ENCODE measurements around the gene TMX4. TPM values are rescaled to one million over a fixed set of nuclear protein-coding genes. Genes with fewer than 3 reads are reported as not detected.
A peak's percentile ranks its signal among the peaks of the same experiment; 100 is the strongest.

Gene TMX4
- total and polyA plus RNA-seq, 2 experiments from 2014 or later = 27.7 to 32.9 TPM

DNA sequence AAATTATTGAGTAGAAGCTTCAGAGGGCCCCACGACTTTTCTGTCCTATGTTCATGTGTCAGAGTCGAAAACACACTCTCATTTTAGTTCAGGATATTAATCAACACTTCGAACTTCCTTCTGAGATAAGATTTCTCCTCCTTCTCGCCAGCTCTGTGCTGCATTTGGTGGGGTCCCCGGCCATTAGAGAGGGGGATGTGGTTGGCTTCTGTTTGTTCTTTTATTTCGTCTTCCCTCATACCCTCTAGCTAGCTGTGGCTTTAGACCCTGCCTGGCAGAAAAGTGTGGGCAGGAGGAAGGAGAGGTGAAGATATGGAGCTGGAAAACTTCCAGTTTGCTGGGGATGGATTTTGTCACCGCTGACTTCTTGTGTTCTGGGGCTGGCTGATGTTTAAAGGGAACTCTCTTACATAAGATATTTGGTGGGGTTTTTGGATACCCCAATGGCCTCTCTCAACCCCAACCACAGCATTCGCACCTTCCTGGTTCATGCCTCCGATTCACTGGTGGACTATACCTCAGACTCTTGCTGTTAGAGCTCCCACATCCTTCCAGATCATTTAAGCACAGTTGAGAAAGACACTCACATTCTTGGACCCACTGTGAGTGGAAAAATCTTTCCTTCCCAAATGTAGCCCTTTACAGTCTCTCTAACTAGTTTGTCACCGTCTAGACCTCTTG, 30.7 kb upstream of the TMX4 start:
- H3K27ac ChIP-seq = no peak overlapping the region
- H3K4me1 ChIP-seq (ENCODE audit: insufficient read depth) = 0 out of 2 replicates have a peak, but pooled peaks cover 4% of the 10 kb centered on the region
- no peaks in the 10 kb centered on the region for H3K9me3 ChIP-seq (ENCODE audit: low read depth)
- WGBS, 2 experiments (ENCODE audit: low coverage in 1 of 2, low lambda C conversion rate in 2 of 2, missing lambda C conversion rate in 2 of 2) = 81 to 84% methylated on average over 10 of the region's 10 CpGs
- no peak overlapping the region for H3K4me2 ChIP-seq (ENCODE audit: unreplicated experiment)
- H3K27me3 ChIP-seq (replicated peaks; ENCODE audit: insufficient read depth) = no peaks in the 10 kb centered on the region
- no peaks in the 10 kb centered on the region for H3K36me3 ChIP-seq (ENCODE audit: low read depth)
- no peak overlapping the region for H3K9ac ChIP-seq
- TF ChIP-seq EZH2 (IDR thresholded peaks at IDR 0.05; ENCODE audit: insufficient read depth, poor library complexity, severe bottlenecking) (no peak), EZH2phosphoT487 (IDR thresholded peaks at IDR 0.05; ENCODE audit: insufficient read depth, low read depth) (no peak)
- no peak overlapping the region for H3K4me3 ChIP-seq
- H4K20me1 ChIP-seq (ENCODE audit: insufficient read depth) = no peaks in the 10 kb centered on the region
- H2AFZ ChIP-seq = no peak overlapping the region
- H3F3A ChIP-seq (ENCODE audit: insufficient read depth) = no peaks in the 10 kb centered on the region
- no peaks in the 10 kb centered on the region for H3K9me2 ChIP-seq (ENCODE audit: insufficient read depth)
- in situ Hi-C loops (cut with MboI) = no loop called here
- DNase-seq = no peak
- H3K79me2 ChIP-seq (ENCODE audit: insufficient read depth) = no peaks in the 10 kb centered on the region

DNA sequence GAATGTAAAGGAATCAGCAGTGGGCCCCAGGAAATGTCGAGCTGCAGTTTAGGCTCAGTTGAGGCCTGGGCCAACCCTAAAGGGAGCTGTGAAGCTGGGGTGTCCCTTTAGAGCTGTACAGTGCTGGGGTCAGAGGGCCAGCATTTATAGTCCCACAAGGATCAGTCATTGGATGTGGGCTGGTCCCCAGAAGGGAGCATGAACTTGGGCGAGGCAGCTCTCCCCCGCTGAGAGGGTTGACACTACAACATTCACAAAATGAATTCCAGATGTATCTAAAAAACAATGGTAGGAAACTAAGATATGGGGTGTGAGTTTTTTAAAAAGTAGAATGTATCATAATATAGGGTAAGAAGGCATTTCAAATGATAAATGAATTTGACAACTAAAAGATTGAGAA, 29.7 kb upstream of the TMX4 start:
- Histone ChIP-seq H3K9ac (no peak overlapping the region), H3K9me3 (ENCODE audit: low read depth) (no peaks in the 10 kb centered on the region), H3K4me1 (ENCODE audit: insufficient read depth) (0 out of 2 replicates have a peak, but pooled peaks cover 4% of the 10 kb centered on the region), H3K79me2 (ENCODE audit: insufficient read depth) (no peaks in the 10 kb centered on the region), H3K4me2 (ENCODE audit: unreplicated experiment) (no peak overlapping the region), H3K36me3 (ENCODE audit: low read depth) (no peaks in the 10 kb centered on the region), H3F3A (ENCODE audit: insufficient read depth) (no peaks in the 10 kb centered on the region), H2AFZ (no peak overlapping the region), H3K27ac (no peak overlapping the region), H3K27me3 (replicated peaks; ENCODE audit: insufficient read depth) (no peaks in the 10 kb centered on the region), H4K20me1 (ENCODE audit: insufficient read depth) (no peaks in the 10 kb centered on the region), H3K9me2 (ENCODE audit: insufficient read depth) (no peaks in the 10 kb centered on the region), H3K4me3 (no peak overlapping the region)
- WGBS, 2 experiments (ENCODE audit: low coverage in 1 of 2, low lambda C conversion rate in 2 of 2, missing lambda C conversion rate in 2 of 2) = 40 to 51% methylated on average over 3 of the region's 3 CpGs
- peak; percentile 22 for DNase-seq
- in situ Hi-C loops (cut with MboI) = loop anchor here (5.0 kb wide), 1 partner anchor 673 kb away; no protein-coding TSS in a partner anchor
- TF ChIP-seq EZH2 (IDR thresholded peaks at IDR 0.05; ENCODE audit: insufficient read depth, poor library complexity, severe bottlenecking) (no peak), EZH2phosphoT487 (IDR thresholded peaks at IDR 0.05; ENCODE audit: insufficient read depth, low read depth) (no peak)

DNA sequence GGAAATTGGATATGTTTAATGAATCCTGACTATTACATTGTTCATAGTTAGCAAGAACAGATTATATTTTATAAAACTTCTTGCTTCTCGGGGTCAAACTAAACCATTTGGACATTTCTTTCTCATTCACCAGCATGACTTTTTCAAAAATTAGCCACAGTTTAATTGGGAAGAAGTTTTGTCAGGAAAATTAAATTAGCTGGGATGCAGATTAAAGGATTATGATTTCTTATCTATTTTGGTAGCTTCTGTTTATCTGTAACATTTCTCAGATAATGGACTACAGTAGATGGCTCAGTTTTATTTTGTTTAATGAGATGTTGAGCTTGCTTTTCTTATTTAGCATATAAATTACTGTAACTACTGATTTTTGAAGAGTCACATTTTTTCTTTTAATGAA, 26.4 kb upstream of the TMX4 start:
- no peak overlapping the region for H3K27ac ChIP-seq
- TF ChIP-seq EZH2phosphoT487 (IDR thresholded peaks at IDR 0.05; ENCODE audit: insufficient read depth, low read depth) (no peak), EZH2 (IDR thresholded peaks at IDR 0.05; ENCODE audit: insufficient read depth, poor library complexity, severe bottlenecking) (no peak)
- no peaks in the 10 kb centered on the region for H3K36me3 ChIP-seq (ENCODE audit: low read depth)
- H3K9ac ChIP-seq = no peak overlapping the region
- 82 to 98% methylated on average over 1 of the region's 1 CpG for WGBS, 2 experiments (ENCODE audit: low coverage in 1 of 2, low lambda C conversion rate in 2 of 2, missing lambda C conversion rate in 2 of 2)
- no peaks in the 10 kb centered on the region for H4K20me1 ChIP-seq (ENCODE audit: insufficient read depth)
- no peak for DNase-seq
- no peak overlapping the region for H3K4me3 ChIP-seq
- no peaks in the 10 kb centered on the region for H3K9me3 ChIP-seq (ENCODE audit: low read depth)
- no peaks in the 10 kb centered on the region for H3K27me3 ChIP-seq (replicated peaks; ENCODE audit: insufficient read depth)
- H3K4me2 ChIP-seq (ENCODE audit: unreplicated experiment) = no peak overlapping the region
- H3K9me2 ChIP-seq (ENCODE audit: insufficient read depth) = no peaks in the 10 kb centered on the region
- no peaks in the 10 kb centered on the region for H3K79me2 ChIP-seq (ENCODE audit: insufficient read depth)
- no peak overlapping the region for H2AFZ ChIP-seq
- no peaks in the 10 kb centered on the region for H3F3A ChIP-seq (ENCODE audit: insufficient read depth)
- in situ Hi-C loops (cut with MboI) = loop anchor here (5.0 kb wide), 1 partner anchor 676 kb away; no protein-coding TSS in a partner anchor
- H3K4me1 ChIP-seq (ENCODE audit: insufficient read depth) = 0 out of 2 replicates have a peak, but pooled peaks cover 4% of the 10 kb centered on the region

DNA sequence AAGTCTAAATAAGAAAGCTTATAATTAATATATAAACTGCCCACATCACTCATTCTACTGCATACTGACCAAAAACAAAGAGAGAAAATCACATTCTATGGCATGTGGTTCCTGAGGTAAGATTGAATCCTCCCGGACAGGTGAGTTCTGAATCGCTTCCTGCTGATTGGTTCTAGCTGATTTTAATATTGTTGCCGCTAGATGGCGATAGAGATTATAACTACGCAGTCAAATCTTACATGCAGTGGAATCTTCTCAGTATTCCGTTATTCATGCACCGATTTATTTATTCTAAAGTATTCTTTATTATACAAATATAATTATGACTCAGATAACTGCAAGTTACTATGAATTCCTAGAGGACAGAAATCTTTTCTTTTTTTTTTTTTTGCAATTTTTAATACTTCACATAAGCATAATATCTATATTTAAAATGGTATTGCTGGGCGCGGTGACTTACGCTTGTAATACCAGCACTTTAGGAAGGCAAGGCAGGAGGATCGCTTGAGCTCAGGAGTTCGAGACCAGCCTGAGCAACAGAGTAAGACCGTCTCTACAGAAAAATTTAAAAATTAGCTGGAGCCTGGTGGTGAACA, 24.2 kb upstream of the TMX4 start:
- H2AFZ ChIP-seq = no peak overlapping the region
- no peaks in the 10 kb centered on the region for H3K27me3 ChIP-seq (replicated peaks; ENCODE audit: insufficient read depth)
- WGBS, 2 experiments (ENCODE audit: low coverage in 1 of 2, low lambda C conversion rate in 2 of 2, missing lambda C conversion rate in 2 of 2) = 33 to 34% methylated on average over 13 of the region's 13 CpGs
- no peak overlapping the region for H3K4me3 ChIP-seq
- H3K4me1 ChIP-seq (ENCODE audit: insufficient read depth) = no peaks in the 10 kb centered on the region
- no peak overlapping the region for H3K4me2 ChIP-seq (ENCODE audit: unreplicated experiment)
- H3F3A ChIP-seq (ENCODE audit: insufficient read depth) = no peaks in the 10 kb centered on the region
- H3K9me2 ChIP-seq (ENCODE audit: insufficient read depth) = no peaks in the 10 kb centered on the region
- H3K9me3 ChIP-seq (ENCODE audit: low read depth) = no peaks in the 10 kb centered on the region
- H3K27ac ChIP-seq = no peak overlapping the region
- DNase-seq = peak; percentile 71
- no peaks in the 10 kb centered on the region for H3K79me2 ChIP-seq (ENCODE audit: insufficient read depth)
- in situ Hi-C loops (cut with MboI) = no loop called here
- TF ChIP-seq EZH2phosphoT487 (IDR thresholded peaks at IDR 0.05; ENCODE audit: insufficient read depth, low read depth) (no peak), EZH2 (IDR thresholded peaks at IDR 0.05; ENCODE audit: insufficient read depth, poor library complexity, severe bottlenecking) (no peak)
- H3K9ac ChIP-seq = no peak overlapping the region
- H4K20me1 ChIP-seq (ENCODE audit: insufficient read depth) = no peaks in the 10 kb centered on the region
- H3K36me3 ChIP-seq (ENCODE audit: low read depth) = no peaks in the 10 kb centered on the region
